ENCODE results near the gene GALC.

GALC gene

DNA sequence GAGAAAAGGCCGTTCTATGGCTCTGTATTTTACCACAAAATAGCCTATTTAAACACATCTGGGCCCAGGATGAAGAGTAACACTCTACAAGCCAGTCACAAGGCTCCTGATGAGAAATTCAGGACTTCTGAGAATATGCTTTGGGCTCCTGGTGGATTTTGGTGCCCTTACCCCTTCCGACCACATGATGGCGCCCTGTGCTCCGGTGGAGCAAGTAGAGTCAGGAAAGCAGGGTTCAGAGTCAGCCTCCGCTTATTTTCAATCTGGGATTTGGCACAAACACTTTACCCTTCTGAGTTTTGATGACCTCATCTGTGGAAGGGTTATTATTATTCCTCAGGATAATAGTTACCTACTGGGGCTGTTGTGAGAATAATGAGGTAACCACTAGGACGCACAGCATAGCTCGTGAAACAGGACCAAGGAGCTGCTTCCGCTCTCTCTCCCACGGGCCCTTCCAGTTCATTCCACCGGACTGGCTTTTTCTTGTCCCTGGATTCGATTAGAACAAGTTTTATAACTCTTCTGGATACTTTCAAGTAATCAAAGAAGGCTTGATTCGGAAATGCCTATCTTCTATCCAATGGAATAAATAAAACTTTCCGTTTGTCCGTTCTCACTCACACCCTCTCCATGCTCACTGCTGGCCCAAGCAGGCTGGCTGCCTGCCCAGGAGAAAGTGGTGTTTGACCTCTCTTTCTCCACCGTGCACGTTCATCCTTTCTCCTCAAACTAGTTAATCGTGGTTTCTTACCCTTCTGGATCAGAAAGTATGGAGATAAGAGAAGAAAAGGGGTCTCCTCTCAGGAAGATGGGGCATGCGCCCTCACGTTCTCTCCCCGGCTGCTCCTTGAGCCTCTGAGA is 104.6 kb downstream of the GALC start:
- TF ChIP-seq TAF1 (IDR thresholded peaks at IDR 0.05; ENCODE audit: borderline replicate concordance, insufficient read depth, low read length) (no peak), REST (IDR thresholded peaks at IDR 0.05; ENCODE audit: insufficient read depth in 1 of 2, low read depth in 2 of 2, low read length in 2 of 2) (no peak), POLR2AphosphoS5 (IDR thresholded peaks at IDR 0.05; ENCODE audit: low read depth, low read length) (no peak), SIN3A (IDR thresholded peaks at IDR 0.05; ENCODE audit: borderline replicate concordance, insufficient read depth, low read length) (no peak), FOXP2 (optimal IDR thresholded peaks at IDR 0.05; ENCODE audit: borderline replicate concordance, extremely low read depth, extremely low read length, insufficient read depth) (no peak)

DNA sequence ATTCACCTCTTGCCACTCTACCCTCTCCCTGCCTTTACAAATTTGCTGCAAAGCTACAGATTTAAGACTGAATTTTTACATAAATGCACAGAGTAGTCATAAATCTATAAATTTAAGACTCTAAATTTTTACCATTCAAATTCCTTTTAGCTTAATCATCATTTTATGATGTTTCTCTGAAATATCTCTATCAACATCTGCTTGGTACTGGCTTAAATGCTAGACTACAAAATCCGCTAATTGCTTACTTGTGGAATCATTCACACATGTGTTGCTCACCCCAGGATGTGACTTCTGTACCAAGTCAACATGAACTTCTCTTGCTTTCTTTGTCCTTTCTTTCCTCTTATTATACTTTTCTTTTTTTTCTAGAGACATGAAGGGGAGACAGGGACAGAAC is 109.2 kb downstream of the GALC start:
- TF ChIP-seq FOXP2 (optimal IDR thresholded peaks at IDR 0.05; ENCODE audit: borderline replicate concordance, extremely low read depth, extremely low read length, insufficient read depth): no peak
- TF ChIP-seq SIN3A (IDR thresholded peaks at IDR 0.05; ENCODE audit: borderline replicate concordance, insufficient read depth, low read length): no peak
- TF ChIP-seq POLR2AphosphoS5 (IDR thresholded peaks at IDR 0.05; ENCODE audit: low read depth, low read length): no peak
- no peak for TF ChIP-seq TAF1 (IDR thresholded peaks at IDR 0.05; ENCODE audit: borderline replicate concordance, insufficient read depth, low read length)
- no peak for TF ChIP-seq REST (IDR thresholded peaks at IDR 0.05; ENCODE audit: insufficient read depth in 1 of 2, low read depth in 2 of 2, low read length in 2 of 2)
